ENCODE results near the gene KRT6A.

The KRT6A gene
- 0 reads per million in 4 donors for total RNA-seq

- no peak for DNase-seq
These were observed at the start of gene KRT6A for GRCh38 chr12:52493172-52493571. TSS of gene KRT6A (minus strand) at chr12:52493257. CDS start at chr12:52493188, 69 bp downstream.

GRCh38 chr12:52542157-52542556 lies 49.1 kb upstream of the KRT6A start:
- DNase-seq: no peak

DNA sequence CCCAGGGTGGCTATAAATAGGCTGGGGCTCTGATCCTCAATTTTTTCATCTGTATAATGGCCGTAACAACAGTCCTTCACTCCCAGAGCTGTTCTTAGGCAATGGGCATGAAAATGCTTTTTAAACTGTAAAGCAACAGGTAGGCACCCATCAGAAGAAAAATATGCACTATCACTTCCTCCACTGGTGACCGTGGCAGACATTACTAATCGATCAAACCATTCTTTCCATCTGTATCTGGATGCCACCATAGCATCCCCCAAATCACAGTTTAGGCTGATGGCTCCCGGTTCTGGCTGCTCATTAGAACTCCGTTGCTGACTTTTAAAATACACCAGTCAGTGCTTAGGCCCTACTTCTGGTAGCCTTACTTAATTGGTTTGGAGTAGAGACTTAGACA lies 48.7 kb upstream of the KRT6A start:
- DNase-seq: no peak

DNA sequence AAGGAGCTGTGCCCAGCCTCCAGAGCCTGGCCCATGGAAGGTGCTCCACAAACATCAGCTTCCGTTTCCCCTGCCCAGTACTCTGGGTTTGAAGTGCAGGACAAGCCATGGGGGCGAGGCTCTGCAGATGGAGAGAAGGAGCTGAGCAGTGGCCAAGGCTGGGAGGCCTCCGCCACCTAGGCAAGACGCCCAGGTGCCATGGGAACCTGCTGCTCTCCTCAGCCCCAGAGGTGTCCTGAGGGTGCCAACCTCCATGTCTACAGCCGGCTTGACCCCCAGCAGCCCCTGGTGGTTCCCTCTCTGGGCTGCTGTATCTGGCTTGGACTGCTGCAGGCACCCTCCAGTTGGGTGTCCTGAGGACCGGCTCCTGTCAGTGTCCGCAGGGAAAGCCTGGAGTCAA lies 47.5 kb upstream of the KRT6A start:
- DNase-seq: no peak

DNA sequence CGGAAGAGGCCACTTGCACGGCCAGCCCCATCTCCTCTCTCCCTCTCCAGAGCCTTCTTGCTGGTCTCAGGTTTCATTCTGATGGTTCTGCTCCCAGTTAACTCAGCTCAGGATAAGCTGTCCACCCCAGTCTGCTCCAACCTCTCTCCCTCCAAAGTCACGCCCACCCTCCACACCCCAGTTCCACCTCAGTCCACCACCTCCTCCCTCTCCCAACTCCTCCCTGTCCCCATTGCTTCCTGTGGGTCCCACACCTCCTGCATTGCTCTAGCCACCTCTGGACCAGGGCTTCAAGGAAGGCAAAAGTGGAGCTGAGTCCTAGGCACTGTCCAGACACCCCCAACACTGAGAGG lies 46.7 kb upstream of the KRT6A start:
- DNase-seq: no peak

- no peak for DNase-seq
These were observed 46.2 kb upstream of the KRT6A start for GRCh38 chr12:52539083-52539820.

- no peak for DNase-seq
These were observed 44.0 kb upstream of the KRT6A start for GRCh38 chr12:52537101-52537500.

- DNase-seq: no peak
These were observed 42.5 kb upstream of the KRT6A start for GRCh38 chr12:52535574-52535973.

GRCh38 chr12:52534482-52534881 lies 41.4 kb upstream of the KRT6A start:
- DNase-seq: no peak

- DNase-seq: no peak
These were observed 40.8 kb upstream of the KRT6A start for GRCh38 chr12:52533686-52534470.

GRCh38 chr12:52532636-52533035 lies 39.6 kb upstream of the KRT6A start:
- no peak for DNase-seq

GRCh38 chr12:52531566-52532300 lies 38.7 kb upstream of the KRT6A start:
- no peak for DNase-seq

DNA sequence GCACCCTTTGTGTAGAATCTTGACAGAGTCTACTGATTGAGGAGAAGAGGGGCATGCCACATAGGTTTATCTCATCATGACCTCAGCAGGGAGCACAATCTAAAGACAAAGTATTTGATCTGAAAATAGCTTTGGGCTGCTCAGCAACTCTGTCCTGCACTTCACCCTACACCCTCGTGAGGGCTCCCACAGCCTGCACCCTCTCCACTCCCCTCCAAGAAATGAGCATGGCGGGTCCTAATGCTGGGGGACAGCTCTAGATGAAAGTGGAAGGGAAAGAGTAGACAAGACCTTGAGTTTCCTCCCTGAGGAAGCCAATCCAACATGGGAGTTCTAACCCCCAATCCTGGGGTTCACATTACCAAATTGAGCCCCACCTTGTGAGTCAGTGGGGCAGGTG lies 37.8 kb upstream of the KRT6A start:
- DNase-seq: no peak

GRCh38 chr12:52530366-52530765 lies 37.3 kb upstream of the KRT6A start:
- no peak for DNase-seq

DNA sequence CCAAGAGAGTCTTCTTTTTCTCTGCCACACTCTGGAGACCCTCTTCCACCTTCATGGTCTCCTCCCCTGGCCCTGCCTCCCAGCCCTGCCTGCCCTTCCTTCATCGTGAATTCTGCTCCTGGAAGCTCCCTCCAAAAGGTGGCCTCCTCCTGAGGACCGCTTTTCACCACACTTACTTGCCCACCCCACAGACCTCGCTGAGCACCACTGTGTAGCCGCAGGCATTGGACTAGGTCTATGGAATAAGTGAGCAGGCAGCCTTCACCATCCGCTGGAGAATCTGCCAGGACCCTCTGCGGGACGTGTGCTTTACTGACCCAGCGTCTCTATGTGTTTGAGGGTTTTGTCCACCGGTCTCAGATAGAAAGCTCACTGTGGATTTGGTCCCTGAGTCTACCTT lies 36.8 kb upstream of the KRT6A start:
- DNase-seq: no peak

DNA sequence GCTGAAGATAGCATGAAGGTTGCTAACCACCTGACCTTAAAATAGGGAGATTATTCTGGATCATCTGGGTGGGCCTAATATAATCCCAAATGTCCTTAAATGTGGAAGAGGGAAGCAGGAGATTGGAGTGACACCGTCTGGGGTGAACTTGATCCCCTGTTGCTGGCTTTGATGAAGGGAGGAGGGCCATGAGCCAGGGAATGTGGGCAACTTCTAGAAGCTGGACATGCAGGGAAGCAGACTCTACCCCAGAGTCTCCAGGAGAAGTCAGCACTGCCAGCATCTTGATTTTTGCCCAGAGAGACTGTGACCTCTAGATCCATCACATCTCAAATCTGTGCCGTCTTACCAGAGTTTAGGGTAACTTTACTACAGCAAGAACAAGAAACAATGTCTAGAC lies 36.4 kb upstream of the KRT6A start:
- DNase-seq: no peak

DNA sequence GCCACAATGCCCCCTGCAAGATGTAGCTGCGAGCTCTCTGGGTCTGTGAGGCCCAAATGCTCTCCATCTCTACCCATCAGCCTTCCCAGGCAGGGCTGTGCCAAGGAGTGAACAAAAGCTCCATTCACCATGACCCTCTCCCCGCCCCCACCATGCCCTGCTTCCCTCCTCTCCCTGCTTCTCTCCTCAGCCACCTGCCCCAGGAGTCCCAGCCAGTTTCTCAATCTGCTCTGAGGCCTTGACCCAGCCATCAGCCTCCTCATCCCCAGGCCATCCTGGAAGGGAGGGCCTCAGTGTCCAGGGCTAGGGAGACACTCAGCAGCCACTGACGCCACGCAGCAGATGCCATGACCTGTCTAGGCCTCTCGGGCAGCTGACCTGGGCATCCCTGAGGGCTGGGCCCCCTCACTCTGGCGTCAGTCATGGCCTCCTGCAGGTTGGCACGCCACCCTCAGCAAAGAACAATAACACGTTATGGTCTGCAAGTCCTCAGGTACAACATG lies 35.6 kb upstream of the KRT6A start:
- no peak for DNase-seq

- DNase-seq: no peak
These were observed 34.2 kb upstream of the KRT6A start for GRCh38 chr12:52527121-52527800.

GRCh38 chr12:52526511-52526951 lies 33.5 kb upstream of the KRT6A start:
- DNase-seq: no peak

DNA sequence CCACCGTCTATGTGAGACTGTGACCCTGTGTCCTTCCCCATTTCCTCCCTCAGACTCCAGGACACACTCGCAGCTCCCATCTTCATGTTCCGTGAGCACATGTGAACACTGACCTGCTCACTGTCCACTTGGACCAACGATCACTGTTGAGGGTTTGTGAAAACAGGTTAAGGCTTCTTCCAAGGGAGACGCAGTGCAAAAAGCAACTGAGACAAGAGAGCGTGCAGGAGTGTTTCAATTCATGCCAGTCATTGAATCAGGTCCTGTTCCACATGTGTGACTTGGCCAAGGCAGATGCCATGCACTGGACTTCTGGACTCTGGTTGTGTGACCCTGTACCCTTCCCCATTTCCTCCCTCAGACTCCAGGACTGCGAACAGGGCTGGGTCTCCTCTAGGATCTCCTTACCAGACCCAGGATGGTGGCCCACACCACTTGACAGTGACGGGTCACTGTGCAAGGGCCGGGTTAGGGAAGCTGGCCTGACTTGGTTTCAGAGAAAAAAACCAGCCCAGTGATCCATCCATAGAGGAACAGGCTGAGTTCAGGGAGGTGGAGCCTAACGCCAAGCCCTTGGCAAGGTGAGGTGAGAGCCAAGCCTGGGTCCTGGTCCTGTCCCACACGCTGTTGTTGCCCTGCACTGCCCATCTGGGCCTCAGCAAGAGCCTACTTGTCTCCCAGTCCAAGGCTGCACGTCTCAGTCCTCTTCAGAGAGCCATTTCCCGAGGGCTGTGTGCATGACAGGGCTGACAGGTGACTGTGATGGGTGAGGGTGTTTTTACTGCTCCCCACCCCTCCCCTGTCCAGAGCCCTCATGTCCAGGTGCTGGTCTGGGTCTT lies 32.8 kb upstream of the KRT6A start:
- DNase-seq: no peak

- DNase-seq: no peak
These were observed 32.0 kb upstream of the KRT6A start for GRCh38 chr12:52524898-52525591.

Data from T-helper 1 cell (primary cell).